ENCODE data around the gene PLA2G2C. TPM values are rescaled to one million over a fixed set of nuclear protein-coding genes. Genes with fewer than 3 reads are reported as not detected.

Gene PLA2G2C
- polyA plus RNA-seq, 1 donor = 0.10 TPM

DNA sequence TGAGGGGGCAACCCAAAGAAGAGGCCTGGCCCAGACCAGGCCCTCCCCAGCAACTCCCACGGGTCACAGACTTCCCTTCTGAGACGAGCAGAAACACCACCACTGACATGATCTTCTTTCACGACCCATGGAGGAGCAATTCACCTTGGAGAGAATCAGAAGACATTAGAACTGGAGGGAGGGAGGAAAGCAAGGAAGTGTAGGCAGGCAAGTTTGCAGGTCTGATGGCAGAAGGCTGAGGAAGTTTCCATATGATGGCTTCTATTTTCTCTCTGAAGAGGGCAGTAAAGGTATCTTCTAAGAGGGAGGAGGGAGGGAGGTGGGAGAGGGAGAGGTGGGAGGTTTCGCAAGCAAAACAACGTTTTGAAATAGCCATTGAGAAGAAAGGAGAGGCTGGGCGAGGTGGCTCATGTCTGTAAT lies 1.8 kb downstream of the PLA2G2C start:
- no peak for DNase-seq

DNA sequence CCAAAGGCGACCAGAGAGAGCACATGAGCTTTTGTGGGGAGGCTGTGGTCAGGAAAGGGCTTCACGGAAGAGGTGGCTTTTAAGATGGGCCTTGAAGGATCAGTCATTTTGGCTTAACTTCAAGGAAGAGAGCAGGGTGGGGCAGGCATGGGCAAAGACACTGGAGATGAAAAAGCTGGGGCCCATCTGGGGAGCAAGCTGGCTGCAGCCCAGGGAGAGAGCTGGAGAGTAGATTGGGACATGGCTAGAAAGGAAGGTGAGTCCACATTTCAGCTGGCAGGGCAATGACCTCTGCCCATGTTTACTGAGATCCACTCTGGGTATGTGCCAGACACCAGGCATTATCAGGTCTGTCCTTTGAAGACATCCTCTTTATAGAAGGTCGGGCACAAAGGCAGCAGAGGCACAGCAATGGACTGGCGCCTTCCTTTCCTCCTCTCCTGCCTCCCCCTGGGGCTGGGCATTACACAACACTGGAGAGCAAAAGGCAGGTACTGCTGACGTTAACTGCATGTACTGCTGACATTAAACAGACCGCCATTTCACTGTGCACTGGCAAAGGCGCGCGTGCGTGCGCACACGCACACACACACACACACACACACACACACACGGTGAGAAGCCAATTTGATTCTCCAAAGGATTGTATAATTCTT lies 2.6 kb downstream of the PLA2G2C start:
- no peak for DNase-seq

DNA sequence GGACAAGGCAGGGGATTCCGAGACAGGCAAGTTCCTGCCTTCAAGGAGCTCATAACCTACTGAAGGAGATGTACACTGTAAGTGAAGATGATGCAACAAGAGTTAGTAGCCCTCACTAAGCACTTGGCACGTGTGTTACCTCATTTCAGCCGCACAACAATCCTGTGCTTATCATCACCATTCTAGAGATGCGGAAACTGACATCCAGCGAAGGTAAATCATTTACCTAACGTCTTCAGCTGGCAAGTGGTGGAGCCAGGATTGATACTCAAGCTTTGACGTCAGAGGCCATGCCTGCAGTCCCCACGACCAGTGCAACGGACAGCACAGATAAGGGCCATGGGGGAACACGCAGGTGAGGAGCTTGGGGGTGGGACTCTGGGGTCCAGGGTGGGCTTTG lies 3.3 kb downstream of the PLA2G2C start:
- DNase-seq = no peak

DNA sequence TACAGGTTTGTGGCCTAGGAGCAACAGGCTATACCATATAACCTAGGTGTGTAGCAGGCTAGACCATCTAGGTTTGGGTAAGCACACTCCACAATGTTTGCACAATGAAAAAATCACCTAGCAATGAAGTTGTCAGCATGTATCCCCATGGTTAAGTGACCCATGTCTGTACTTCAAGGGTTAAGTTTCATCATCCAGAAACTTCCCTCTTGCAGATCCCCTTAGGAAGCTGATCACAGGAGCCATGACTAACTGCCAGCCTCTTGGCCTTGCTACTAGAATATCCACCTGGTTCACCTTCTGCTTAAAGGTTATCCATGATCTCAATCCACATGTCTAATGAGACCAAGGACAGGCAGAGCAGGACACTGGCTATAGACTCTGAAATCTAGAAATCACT lies 3.9 kb downstream of the PLA2G2C start:
- no peak for DNase-seq

DNA sequence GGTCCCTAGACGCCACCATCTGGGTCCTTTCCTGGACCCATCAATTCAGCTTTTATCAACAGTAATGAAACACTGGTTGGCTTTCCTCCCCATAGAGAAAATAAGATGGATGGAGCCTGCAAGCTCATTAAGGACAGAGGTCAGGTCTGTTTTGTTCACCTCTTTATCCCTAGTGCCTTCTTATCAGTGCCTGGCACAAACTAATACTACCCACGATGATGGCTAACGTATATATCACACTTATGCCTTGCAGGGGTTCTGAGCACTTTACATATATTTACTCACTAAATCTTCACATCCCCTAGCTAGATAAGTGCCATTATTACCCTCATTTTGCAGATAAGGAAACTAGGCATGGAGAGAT lies 5.5 kb downstream of the PLA2G2C start:
- DNase-seq = no peak

DNA sequence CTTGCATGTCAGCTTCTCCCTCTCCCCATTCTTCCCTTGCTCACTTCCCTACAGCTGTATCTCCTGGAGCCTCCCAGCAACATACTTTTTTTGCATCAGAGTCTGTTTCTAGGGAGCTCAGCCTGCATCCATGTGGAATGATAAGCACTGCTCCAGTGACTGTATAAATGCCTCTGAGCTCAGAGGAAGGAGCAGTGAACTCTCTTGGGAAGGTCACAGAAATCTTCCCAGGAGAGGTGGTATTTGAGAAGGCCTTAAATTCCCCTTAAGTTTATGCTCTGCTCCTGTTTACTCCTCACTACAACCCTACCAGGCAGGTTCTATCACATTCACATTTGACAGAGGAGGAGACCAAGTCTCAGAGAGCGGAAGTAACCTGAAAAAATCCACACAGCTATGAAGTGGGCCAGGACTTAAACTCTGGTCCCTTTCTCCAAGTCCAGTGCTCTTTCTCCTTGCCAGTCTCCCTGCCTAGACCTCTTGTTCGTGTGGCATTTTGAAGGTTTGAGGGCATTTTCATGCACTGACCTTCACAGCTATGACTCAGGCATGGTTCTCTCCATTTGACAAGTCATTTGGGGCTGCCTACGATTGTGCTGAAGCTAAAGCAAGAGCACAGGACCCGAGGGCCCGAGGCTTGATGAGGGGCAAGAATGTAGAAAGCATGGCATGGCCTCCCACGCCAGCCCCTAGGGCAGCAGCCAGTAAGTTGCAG lies 6.0 kb downstream of the PLA2G2C start:
- no peak for DNase-seq

DNA sequence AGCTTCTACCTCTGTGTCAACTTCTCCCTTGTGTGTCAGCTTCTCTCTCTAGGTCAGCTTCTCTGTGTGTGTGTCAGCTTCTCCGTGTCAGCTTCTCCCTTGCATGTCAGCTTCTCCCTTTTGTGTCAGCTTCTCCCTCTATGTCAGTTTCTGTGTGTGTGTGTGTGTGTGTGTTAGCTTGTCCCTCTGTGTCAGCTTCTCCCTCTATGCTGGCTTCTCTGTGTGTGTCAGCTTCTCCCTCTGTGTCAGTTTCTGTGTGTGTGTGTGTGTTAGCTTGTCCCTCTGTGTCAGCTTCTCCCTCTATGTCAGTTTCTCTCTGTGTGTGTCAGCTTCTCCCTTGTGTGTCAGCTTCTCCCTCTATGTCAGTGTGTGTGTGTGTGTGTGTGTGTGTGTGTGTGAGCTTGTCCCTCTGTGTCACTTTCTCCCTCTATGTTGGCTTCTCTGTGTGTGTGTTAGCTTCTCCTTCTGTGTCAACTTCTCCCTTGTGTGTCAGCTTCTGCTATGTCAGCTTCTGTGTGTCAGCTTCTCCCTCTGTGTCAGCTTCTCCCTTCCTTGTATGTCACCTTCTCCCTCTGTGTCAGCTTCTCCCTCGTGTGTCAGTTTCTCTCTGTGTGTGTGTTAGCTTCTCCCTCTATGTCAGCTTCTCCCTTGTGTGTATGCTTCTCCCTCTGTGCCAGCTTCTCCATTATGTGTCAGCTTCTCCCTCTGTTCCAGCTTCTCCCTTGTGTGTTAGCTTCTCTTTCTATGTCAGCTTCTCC lies 6.8 kb downstream of the PLA2G2C start:
- DNase-seq = no peak

DNA sequence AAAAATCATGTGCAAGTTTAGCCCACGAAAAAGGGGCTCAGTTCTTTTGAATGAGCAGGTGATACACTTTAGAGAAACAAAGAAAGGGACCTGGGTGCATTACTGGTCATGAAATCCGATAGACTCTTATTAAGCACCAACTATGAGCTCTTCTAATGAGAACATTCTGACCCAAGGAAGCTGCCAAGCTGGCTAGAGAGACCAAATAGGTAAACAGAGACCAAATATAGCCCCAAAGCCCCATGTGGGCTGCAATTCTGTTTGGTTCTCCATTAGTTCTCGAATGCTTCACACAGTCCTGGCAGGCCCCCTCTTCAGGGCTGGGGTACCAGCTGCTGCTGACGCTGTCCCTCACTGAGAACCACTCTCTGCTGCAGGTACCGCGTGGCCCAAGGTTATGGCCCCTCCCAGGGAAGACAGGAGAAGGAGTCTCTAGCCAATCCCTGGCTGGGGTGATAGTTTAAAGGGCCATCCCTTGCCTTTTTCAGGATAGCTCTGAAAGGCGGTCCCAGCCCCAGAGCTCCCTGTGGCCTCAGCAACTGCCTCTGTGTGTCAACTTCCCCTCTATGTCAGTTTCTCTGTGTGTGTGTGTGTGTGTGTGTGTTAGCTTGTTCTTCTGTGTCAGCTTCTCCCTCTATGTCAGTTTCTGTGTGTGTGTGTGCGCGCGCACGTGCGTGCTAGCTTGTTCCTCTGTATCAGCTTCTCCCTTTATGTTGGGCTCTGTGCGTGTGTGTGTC lies 7.5 kb downstream of the PLA2G2C start:
- DNase-seq = no peak

DNA sequence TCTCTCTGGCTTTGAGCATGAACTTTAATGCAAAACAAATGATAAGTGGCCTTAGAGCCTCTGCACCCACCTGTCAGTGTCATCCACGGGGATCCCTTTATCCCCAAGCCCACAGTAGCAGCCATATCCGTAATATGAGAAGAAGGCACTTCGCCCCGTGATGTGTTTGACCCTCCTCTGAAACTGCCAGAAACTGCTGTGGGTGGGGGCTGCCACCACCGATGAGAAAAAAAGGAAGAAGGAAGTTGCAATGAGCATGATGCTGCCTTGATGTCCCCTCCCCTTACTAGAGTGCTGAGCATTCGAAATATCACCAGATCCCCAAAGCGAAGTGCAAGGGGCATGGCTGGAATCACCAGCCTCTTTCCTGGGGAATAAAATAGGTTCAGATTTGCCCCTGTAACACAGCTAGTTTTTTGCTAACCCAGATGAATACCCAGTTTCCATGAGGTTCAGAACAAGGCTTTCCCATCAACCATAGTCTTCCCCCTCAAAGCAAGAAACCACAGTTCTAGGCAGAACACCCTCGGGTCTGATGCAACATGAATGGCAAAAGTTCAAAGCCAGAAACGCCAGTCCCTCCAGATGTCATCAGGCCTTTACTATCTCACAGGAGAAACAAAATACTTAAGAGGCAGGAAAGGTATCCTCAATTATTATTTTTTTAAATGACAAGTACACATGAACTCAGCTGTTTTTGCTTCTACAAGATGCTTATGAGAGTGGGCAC lies 11.2 kb downstream of the PLA2G2C start:
- no peak for DNase-seq

DNA sequence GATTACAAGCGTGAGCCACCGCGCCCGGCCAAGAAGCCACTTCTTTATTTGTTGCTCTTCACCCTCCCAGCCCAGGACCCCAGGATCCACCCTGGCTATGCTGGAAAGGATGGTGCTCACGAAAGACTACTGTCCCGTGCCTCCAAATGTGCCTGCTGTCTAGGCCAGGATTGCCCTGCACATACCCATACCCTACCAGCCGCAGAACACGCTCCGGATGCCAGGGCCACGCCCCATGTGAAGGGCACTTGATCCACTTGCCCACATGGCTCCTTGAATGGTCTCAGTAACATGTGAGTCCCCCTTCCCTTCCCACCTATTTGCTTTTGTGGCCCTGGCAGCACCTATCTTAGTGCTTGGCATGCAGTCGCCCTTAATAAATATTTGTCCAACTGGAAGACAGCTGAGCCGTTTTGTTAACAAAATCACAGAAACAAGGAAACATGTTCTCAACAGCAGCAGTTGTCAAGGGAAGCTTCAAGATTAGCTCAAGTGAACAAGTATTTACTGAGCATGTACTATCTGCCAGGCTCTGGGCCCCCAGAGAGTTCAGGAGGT lies 14.2 kb downstream of the PLA2G2C start:
- DNase-seq = no peak

DNA sequence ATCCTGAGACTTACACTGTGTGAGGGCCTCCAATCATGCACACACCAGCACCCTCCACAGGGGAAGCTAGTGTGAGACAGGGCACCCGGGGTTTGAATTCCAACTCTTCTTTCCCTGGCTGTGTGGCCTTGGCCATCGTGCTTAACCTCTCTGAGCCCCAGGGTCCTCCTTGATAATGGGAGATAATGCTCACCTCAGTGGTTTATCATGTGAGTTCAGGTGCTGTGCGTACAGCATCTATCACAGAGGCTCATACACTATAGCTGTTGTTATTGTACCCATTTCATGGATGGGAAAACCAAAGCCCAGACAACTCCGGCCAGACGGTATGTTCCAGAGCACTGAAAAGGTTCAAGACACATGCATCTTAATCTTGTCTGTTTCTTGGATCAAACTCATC lies 16.4 kb downstream of the PLA2G2C start:
- no peak for DNase-seq

DNA sequence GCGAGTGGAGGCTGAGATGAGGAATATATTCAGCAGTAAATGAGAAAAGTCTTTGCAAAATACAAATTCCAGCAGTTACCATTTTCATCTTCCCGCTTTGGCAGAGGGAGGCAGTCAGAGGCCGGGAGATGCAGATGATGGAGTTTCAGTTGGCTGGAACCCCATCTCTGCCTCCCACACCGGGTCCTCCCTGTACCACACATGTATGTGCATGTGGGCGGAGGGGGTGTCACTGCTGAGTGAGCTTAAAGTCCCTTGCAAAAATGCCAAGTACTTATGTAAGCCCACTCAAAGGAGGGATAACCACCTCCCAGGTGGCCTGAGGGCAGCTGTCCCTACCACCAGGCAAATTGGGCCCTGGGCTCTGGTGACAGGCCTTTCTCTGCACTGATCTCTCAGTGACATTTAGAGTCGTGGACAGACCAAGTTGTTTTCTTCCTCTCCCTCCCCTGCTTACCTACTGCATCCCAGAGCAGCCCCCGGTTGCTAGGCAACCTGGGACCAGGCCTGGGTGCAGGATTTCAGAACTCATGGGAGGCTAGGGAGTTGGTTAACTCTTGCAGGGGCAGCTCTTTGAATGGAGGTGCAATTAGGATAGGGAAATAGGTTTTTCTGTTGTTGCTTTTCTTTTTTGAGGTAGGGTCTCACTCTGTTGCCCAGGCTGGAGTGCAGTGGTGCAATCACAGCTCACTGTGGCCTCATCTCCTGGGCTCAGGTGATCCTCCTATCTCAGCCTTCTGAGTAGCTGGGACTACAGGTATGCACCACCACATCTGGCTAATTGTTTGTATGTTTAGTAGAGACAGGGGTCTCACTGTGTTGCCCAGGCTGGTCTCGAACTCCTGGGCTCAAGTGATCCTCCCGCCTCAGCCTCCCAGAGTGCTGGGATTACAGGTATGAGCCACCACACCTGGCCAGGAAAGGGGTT lies 17.5 kb downstream of the PLA2G2C start:
- no peak for DNase-seq

DNA sequence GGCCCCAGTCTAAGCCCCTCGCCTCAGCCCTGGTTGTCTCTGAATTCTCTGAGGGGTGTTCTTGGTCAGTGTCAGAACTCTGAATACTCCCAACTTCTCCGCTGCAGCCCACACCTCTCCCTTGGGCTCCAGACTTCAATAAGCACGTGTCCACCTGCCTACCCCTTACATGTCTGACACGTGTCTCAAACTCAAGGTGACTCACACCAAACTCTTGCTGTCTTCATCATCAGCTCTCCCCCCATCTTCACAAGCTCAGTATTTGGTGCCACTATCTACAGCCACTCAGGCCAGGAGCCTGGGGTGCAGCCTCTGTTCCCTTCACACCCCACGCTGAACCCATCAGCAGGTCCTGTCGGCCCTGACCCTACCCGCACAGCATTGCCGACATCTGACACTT lies 19.2 kb downstream of the PLA2G2C start:
- no peak for DNase-seq

DNA sequence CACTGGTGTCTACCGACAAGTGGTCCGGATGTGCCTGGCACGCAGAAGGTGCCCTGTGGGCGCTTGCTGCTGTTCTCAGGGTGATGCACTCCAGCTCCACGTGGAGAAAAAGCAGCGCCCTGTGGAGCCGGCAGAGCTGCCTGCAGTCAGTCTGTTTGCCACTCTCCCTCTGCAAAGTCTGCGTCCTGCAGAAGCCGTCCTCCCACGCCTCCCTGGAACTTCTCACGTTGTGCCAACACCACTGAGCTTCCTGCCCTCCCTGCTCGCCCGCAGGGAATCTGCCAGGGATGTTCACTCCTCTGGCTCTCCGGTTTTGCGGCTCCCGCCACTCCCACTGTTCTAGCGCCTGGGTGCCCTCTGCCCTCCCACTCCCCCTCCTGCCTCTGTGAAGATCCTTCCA lies 20.3 kb downstream of the PLA2G2C start:
- no peak for DNase-seq

DNA sequence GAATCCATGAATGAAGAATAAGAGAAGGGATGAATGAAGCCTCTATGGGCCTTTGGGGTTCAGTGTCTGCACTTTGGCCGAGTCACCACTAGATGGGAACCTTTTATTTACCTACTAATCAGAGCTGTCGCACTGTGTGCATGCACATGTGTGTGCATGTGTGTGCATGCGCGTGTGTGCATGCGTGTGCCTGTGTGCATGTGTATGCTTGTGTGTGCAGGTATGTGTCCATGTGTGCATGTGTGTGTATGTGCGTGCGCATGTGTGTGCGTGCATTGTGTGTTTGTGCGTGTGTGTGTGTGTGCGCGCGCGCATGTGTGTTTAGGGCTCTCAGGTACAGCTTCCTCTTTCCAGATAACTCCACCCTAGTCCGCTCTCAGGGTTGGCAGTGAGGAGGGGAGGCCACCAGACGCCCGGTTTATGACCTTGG lies 20.8 kb downstream of the PLA2G2C start:
- DNase-seq = no peak

DNA sequence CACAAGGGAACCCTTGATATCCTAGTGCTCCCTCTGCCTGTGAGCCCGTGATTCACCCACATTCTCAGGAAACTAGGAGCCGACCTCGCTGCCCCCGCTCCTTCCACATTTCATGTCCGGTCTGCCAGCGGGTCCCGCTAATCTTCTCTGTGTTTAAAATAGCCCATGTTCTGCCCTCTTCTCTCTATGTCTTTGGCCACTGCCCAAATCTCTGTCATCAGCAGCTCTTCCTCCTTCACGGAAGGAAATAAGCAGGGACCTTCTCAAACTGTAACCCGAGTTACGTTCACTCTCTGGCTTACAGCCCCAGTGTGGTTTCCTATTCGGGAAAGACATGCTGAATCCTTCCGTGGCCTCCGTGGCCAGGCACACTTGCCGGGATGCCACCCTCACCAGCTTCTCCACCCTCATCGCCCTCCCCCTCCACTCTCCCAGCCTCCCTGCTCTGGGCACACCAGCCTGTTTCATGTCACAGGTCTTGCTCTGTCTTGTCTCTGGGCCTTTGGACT lies 21.6 kb downstream of the PLA2G2C start:
- no peak for DNase-seq

DNA sequence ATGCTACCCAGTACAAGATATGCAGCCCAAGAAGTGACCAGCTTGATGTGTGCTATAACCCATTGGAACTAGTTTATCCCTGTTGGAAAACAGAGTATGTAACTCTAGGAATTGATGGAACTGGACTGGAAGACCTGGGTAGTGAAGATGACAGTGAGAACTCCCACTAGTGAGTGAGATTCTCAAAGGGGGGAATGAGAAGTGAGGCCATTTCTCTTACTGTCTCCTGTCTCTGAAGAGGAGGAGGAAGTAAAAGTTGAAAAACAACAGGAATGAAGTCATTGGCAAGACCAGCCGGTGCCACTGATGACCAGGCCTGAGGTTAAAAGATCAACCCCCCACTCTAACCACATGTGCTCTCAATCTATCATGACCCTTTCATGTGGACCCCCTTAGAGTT lies 26.3 kb downstream of the PLA2G2C start:
- no peak for DNase-seq

DNA sequence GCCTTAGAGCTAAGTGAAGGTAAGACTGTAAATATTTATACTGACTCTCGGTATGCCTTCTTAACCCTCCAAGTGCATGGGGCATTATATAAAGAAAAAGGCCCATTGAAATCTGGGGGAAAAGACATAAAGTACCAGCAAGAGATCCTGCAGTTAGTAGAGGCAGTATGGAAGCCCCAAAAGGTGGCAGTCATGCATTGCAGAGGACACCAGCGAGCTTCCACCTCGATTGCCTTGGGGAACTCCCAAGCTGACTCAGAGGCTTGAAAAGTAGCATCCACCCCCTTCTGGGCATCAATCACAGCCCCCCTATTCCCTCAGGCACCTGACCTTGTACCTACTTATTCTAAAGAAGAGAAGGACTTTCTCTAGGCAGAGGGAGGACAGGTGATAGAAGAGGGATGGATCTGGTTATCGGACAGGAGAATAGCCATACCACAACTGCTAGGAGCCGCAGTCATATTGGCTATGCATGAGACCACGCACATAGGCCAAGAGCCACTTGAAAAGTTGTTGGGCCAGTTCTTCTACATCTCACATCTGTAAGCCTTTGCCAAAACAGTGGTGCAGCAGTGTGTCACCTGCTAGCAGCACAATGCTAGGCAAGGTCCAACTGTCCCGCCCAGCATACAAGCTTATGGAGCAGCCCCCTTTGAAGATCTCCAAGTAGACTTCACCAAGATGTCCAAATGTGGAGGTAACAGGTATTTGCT lies 27.8 kb downstream of the PLA2G2C start:
- no peak for DNase-seq

DNA sequence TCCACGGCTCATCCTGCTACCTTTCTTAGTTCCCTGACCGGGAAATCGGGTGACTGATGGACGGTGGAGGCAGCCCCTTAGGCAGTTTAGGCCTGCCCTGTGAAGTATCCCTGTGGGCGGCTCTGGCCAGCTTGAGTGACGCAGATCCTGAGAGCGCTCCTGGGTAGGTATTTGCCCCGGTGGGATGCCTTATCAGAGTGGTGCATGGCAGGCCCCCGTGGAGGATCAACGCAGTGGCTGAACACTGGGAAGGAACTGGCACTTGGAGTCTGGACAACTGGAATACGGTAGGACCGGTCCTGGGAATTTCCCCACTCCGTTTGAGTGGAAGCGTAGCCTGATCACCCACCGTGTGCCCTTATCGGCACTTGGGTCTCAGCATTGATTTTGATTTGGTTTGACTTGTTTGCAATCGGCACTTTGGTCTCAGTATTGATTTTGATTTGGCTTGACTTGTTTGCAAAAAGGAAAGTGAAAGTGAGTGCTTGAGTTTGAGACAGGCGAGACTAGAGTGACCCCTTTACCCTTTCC lies 32.0 kb downstream of the PLA2G2C start:
- DNase-seq = no peak

All from left kidney (tissue), 2 donors.